Mucosa of stomach (tissue), 1 donor: ENCODE measurements around the gene ASXL1.
A peak's percentile ranks its signal among the peaks of the same experiment; 100 is the strongest.
"Not testable (repeated sequence)": the region's sequence is repeated elsewhere in the genome, so short reads cannot be mapped to it uniquely, and the experiment has no call there.

ENCODE experiments used
- H3K27me3 ChIP-seq: one replicate; pipeline ENCODE4 v1.7.0; 2013; ENCODE audit warnings: mild to moderate bottlenecking, low read length; ENCODE audit not compliant: control insufficient read depth, insufficient read depth
- H3K36me3 ChIP-seq: one replicate; pipeline ENCODE4 v1.7.0; 2013; ENCODE audit warnings: low read length; ENCODE audit not compliant: control insufficient read depth, insufficient read depth
- H3K4me1 ChIP-seq: one replicate; pipeline ENCODE4 v1.7.0; 2013; ENCODE audit warnings: mild to moderate bottlenecking, low read length; ENCODE audit not compliant: control insufficient read depth, insufficient read depth
- H3K4me3 ChIP-seq: one replicate; pipeline ENCODE4 v1.7.0; 2013; ENCODE audit warnings: low read length
- H3K9ac ChIP-seq: one replicate; pipeline ENCODE4 v1.7.0; 2013; ENCODE audit warnings: mild to moderate bottlenecking, low read length, moderate library complexity
- H3K9me3 ChIP-seq: one replicate; pipeline ENCODE4 v1.7.0; 2013; ENCODE audit warnings: mild to moderate bottlenecking, low read length, moderate library complexity; ENCODE audit not compliant: control insufficient read depth
- donor health status: Pancreatic carcinoma.

ASXL1 gene

DNA sequence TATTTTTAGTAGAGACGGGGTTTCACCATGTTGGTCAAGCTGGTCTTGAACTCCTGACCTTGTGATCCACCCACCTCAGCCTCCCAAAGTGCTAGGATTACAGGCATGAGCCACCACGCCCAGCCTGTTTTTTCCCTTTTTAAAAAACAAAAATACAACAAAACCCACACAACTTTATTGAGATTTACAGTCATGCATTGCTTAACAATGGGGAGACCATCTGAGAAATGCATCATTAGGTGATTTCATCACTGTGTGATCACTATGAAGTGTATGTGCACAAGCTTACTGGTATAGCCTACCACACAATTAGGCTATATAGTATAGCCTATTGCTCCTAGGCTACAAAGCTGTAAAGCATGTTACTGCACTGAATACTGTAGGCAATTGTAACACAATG is 17.1 kb upstream of the ASXL1 start:
- H3K36me3 ChIP-seq, H3K9me3 ChIP-seq, H3K9ac ChIP-seq, H3K4me3 ChIP-seq, H3K27me3 ChIP-seq: not testable (repeated sequence)
- peaks cover 20% of the 10 kb centered on the region for H3K4me1 ChIP-seq

DNA sequence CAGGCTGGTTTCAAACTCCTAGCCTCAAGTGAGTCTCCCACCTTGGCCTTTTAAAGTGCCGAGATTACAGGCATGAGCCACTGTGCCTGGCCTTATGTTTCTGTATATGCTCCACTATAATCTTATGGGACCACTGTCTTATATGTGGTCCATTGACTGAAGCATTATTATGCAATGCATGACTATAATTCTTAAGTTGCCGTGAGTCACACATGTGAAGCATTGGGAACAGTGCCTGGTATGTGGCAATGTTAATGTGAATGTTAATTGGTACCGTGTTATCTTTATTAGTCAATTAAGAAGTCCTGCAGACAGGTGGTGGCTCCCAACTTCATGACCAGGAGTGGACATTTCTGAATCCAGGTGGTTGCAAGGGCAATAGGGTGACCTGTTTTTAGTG is 14.7 kb upstream of the ASXL1 start:
- no peak overlapping the region for H3K4me3 ChIP-seq
- peaks cover 20% of the 10 kb centered on the region for H3K4me1 ChIP-seq
- no peaks in the 10 kb centered on the region for H3K36me3 ChIP-seq
- no peaks in the 10 kb centered on the region for H3K27me3 ChIP-seq
- no peaks in the 10 kb centered on the region for H3K9me3 ChIP-seq
- H3K9ac ChIP-seq = no peak overlapping the region

DNA sequence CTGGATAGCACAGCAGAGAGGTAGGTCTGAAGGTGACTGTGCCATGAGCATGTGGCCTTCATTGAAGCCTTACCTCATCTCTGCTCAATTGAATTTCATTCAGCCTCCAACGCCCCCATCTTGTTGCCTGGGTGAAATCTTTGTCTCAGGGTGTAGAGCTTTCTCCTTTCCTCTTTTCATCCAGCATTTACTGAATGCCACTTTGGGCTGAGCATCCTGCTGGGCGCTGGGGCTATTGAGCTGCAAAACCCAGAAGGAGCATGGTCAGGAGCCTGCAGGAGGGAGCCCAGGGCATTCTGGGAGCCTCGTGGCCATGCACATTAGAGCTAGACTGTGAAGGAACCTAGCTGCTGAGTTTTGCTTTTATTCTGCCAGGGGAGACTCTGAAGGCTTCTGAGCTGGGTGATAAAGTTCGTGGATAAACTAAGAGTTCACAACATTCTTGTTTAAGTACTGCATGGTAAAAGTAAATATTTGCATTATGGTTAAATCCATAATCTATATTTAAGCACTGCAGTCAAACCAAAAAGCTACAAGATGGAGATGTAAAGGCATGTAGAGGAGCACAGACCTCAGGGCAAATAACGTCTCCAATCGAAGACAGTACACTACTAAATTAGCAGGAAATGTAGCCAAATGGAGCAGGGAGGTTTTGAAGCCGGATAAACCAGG is 13.2 kb upstream of the ASXL1 start:
- H3K4me3 ChIP-seq = no peak overlapping the region
- no peaks in the 10 kb centered on the region for H3K27me3 ChIP-seq
- H3K9me3 ChIP-seq = no peaks in the 10 kb centered on the region
- peaks cover 10% of the 10 kb centered on the region for H3K4me1 ChIP-seq
- no peak overlapping the region for H3K9ac ChIP-seq
- H3K36me3 ChIP-seq = no peaks in the 10 kb centered on the region

DNA sequence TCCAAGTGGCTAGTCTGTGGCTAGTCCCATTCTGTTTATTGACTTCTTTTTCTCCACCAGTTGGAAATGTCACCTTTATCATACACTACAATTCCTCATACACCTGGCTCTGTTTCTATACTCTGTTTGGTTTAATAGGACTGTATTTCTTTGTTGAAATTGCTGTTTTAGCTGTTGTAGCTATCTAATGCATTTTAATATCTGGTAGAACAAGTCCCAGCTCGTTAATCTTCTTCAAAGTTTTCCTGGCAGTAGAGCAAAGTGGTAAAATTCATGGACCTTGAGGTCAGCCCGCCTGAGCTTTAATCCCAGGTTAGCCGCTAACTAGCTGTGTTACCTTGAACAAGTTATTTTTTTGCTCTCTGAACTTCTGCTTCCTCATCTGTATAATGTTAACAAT is 9.9 kb upstream of the ASXL1 start:
- peaks cover 10% of the 10 kb centered on the region for H3K4me1 ChIP-seq
- no peaks in the 10 kb centered on the region for H3K27me3 ChIP-seq
- H3K9ac ChIP-seq = no peak overlapping the region
- no peaks in the 10 kb centered on the region for H3K36me3 ChIP-seq
- no peaks in the 10 kb centered on the region for H3K9me3 ChIP-seq
- H3K4me3 ChIP-seq = no peak overlapping the region

DNA sequence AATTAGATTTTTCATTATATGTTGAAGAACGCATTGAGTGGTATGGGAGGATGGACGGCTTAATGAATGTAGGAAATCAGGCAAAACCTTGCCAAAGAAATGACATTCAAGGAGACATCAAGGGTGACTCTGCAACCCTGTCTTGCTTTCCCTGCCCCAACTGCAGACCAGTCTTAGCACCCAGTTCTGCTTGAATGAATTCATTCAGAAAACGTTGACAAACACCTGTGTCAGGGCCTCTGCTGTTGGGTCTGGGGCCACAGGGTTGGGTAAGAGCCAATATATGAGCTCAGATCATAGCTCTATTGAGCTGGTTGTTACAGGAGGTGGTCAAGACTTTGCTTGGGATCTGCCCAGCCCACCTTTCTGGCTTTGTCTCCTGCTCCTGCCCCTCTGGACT is 7.7 kb upstream of the ASXL1 start:
- Histone ChIP-seq H3K4me3 (no peak overlapping the region), H3K36me3 (no peaks in the 10 kb centered on the region), H3K4me1 (peaks cover under 1% of the 10 kb centered on the region), H3K27me3 (no peaks in the 10 kb centered on the region), H3K9me3 (no peaks in the 10 kb centered on the region), H3K9ac (no peak overlapping the region)

DNA sequence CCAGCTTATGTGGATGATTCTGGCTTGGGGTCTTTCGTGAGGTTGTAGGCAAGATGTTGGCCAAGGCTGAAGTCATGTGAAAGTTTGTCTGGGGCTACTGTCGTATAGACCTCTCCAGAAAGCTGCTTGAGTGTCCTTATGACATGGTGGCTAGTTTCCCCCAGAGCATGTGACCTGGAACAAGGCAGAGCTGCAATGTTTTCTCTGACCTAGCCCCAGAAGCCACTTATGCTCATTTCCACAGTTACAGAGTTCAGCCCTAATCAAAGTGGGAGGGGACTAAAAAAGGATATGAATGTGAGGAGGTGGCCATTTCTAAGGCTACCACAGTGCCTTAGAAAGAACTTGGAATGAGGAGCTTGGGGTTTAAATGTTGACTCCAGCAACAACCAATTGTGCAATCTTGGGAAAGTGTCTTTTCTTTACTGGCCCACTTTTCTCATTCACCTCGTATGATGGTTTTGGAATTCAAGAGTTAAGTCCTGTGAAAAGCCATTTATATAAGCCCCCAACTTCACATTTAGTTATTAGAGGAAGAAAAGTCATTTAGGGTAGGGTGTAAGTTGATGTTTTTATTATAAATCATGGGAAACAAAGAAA is 5.9 kb upstream of the ASXL1 start:
- Histone ChIP-seq H3K9me3 (no peaks in the 10 kb centered on the region), H3K4me1 (peaks cover 8% of the 10 kb centered on the region), H3K4me3 (no peak overlapping the region), H3K36me3 (no peaks in the 10 kb centered on the region), H3K9ac (no peak overlapping the region), H3K27me3 (no peaks in the 10 kb centered on the region)

DNA sequence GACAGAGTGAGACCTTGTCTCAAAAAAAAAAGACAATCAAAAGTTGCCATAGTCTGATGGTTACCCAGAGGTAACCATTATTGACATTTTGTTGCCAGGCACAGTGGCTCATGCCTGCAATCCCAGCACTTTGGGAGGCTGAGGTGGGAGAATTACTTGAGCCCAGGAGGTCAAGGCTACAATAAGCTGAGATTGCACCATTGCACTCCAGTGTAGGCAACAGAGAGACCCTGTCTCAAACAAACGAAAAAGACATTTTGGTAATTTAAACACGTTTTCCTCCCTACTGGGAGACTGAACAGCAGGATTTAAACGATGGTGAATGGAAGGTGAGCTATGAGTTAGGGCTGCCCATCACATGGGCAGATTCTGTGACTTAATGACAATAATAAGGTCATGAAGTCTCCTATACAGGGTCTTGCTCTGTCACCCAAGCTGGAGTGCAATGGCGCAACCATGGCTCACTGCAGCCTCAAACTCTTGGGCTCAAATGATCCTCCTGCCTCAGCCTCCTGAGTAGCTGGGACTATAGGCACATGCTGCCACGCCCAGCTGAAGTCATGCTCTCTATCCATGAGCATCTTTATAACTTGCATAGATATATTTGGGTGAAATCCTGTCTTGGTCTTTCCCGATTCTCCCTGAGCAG is 4.2 kb upstream of the ASXL1 start:
- Histone ChIP-seq H3K9me3 (no peaks in the 10 kb centered on the region), H3K36me3 (no peaks in the 10 kb centered on the region), H3K4me1 (peaks cover 9% of the 10 kb centered on the region), H3K27me3 (no peaks in the 10 kb centered on the region), H3K4me3 (no peak overlapping the region), H3K9ac (no peak overlapping the region)

DNA sequence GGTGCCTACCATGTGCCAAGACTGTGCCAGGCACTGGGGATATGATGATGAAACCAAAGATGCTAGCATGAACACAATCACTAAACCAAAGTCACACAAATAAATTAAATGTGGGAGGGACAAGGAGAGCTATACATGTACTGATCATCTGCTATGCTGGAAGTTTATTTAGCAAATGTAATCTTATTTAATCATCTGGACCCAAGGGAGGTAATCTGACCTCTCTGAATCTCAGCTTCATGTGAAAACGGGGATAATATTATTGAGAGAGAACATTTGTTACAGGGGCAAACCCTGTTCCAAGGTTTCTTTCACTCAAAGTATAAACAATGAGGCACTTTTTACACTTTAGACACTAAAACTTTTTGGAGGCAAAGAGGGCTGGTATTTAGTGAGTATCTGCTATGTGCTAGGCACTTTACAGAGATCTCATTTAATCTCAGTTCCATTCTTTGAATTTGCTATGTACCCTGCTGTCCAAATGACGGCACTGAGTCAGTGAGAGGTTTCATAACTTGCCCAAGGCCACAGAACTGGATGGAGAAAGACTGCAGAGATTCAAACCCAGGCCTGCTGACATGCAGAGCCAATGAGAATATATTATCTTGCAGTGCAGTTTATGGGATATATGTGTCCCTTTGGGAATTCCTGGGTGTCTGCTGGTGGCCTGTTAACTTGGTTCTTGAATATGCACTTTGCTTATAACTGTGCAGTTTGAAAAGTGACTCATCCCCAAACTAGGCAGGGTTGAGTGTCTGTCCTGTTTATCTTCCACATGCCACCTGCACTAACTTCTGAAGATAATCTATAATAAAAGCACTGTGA is 3.3 kb upstream of the ASXL1 start:
- H3K9me3 ChIP-seq = no peaks in the 10 kb centered on the region
- no peaks in the 10 kb centered on the region for H3K36me3 ChIP-seq
- no peaks in the 10 kb centered on the region for H3K27me3 ChIP-seq
- H3K9ac ChIP-seq = no peak overlapping the region
- peaks cover 9% of the 10 kb centered on the region for H3K4me1 ChIP-seq
- H3K4me3 ChIP-seq = no peak overlapping the region

DNA sequence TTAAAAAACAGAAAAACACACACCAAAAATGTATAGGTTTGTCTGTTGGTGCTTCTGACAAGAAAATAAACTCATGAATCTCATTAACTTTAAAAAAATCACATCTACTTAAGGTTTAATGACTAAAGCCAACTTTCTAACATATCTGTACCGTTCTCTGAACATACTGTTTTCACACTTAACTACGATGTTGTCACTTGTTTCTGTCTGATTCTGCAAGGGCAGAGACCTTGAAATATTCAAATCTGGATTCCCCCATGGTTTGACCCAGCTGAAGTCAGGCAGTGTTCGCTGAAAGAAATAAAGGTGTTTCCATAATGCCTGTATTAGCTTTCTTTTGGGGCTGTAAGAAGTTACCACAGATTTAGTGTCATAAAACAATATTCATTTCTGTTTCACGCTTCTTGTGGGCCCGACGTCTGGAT is 2.7 kb upstream of the ASXL1 start:
- no peaks in the 10 kb centered on the region for H3K9me3 ChIP-seq
- H3K27me3 ChIP-seq = no peaks in the 10 kb centered on the region
- no peak overlapping the region for H3K9ac ChIP-seq
- no peak overlapping the region for H3K4me3 ChIP-seq
- H3K4me1 ChIP-seq = peaks cover 9% of the 10 kb centered on the region
- no peaks in the 10 kb centered on the region for H3K36me3 ChIP-seq

DNA sequence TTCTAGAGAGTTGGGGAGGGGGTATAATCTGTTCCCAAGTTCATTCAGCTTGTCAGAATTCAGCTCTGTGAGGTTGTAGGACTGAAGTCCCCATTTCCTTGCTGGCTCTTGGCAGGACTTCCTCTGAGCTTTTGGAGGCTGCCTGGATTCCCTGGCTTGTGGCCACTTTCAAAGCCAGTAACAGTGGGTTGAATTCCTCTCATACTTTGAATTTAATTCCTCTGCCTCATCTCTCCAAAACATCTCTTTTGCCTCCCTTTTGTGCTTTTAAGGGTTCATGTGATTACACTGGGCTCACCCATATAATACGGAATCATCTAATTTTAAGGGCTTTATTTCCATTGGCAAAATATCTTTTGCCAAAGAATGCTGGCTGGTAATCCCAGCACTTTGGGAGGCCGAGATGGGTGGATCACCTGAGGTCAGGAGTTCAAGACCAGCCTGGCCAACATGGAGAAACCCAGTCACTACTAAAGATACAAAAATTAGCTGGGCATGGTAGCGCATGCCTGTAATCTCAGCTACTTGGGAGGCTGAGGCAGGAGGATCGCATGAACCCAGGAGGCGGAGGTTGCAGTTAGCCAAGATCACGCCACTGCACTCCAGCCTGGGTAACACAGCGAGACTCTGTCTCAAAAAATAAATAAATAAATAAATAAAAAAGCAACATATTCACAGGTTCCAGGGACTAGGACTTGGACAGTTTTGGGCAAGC is 2.1 kb upstream of the ASXL1 start:
- not testable (repeated sequence) for H3K4me1 ChIP-seq, H3K4me3 ChIP-seq, H3K36me3 ChIP-seq, H3K27me3 ChIP-seq, H3K9ac ChIP-seq, H3K9me3 ChIP-seq

DNA sequence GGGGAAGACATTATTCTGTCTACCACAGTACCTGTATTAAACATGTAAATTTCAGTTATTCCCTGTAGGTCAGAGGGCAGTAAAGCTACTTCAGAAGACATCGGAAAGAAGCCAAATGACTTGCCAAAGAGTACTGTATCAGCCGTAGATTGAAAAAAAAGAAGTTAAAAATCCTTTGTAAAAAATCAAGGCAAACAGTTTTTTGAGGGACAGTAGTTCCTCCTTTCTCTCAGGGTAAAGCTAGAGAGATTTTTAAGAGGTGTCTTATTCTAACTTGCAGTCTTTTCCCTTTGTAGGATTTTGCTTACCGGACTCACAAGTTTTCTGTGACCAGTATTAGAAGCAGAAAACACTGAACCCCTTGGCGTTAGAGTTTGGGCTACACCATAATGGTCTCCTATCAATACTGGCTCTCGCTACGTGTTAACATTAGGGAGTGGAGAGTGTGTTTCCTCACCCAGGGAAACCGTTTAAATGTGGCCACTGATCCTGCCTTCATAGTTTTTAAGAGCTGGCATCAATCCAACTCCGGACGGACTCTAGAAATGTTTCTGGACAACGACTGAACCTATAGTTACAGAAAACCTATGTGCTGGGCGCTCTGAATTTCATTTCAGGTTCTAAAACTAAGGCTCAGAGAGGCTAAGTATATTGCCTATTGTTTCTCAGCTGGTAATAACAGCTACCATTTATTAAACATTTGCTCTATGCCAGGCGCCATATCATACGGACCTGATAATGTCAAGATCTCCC is 1.3 kb upstream of the ASXL1 start:
- Histone ChIP-seq H3K9me3 (no peaks in the 10 kb centered on the region), H3K27me3 (no peaks in the 10 kb centered on the region), H3K4me1 (peaks cover 9% of the 10 kb centered on the region), H3K9ac (peak overlapping the region; percentile 82), H3K4me3 (peak overlapping the region; percentile 89), H3K36me3 (no peaks in the 10 kb centered on the region)
